ENCODE measurements around the gene CBY2. TPM values are rescaled to one million over a fixed set of nuclear protein-coding genes. Genes with fewer than 3 reads are reported as not detected.
"Not testable (repeated sequence)": the region's sequence is repeated elsewhere in the genome, so short reads cannot be mapped to it uniquely, and the experiment has no call there.

CBY2 gene
- total and polyA plus RNA-seq, 8 donors: not detected

DNA sequence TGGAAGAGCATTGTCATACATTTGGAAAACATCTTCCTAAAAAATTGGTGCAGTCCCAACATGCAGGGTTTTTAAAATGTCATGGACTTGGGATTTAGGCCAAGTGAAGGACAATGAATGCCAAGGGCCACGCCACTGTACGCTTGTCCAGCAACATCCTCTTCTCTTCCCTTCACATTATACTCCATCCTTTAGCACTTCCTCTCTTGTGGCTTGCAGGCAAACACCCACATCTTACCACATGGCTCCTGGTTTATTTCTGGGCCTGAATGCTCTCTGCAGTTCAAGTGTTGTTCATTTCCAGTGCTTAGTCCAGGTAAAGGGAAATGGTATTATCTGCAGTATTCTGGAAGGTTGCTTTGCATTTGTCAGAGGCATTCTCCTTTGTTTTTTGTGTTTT, 45.0 kb downstream of the CBY2 start:
- DNase-seq: no peak
- Histone ChIP-seq H3K4me3 (no peak overlapping the region), H3K27me3 (no peaks in the 10 kb centered on the region), H3K27ac (no peak overlapping the region), H3K4me1 (no peaks in the 10 kb centered on the region), H3K9me3 (no peaks in the 10 kb centered on the region), H3K36me3 (no peaks in the 10 kb centered on the region)
- TF ChIP-seq POLR2A (IDR thresholded peaks at IDR 0.05) (no peak), POLR2AphosphoS5 (IDR thresholded peaks at IDR 0.05) (no peak), EP300 (IDR thresholded peaks at IDR 0.05) (no peak)
- TF ChIP-seq, protein P1, sequence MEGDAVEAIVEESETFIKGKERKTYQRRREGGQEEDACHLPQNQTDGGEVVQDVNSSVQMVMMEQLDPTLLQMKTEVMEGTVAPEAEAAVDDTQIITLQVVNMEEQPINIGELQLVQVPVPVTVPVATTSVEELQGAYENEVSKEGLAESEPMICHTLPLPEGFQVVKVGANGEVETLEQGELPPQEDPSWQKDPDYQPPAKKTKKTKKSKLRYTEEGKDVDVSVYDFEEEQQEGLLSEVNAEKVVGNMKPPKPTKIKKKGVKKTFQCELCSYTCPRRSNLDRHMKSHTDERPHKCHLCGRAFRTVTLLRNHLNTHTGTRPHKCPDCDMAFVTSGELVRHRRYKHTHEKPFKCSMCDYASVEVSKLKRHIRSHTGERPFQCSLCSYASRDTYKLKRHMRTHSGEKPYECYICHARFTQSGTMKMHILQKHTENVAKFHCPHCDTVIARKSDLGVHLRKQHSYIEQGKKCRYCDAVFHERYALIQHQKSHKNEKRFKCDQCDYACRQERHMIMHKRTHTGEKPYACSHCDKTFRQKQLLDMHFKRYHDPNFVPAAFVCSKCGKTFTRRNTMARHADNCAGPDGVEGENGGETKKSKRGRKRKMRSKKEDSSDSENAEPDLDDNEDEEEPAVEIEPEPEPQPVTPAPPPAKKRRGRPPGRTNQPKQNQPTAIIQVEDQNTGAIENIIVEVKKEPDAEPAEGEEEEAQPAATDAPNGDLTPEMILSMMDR (IDR thresholded peaks at IDR 0.05): no peak
- WGBS, 5 donors: 68 to 84% (median 76%) methylated on average over 2 of the region's 2 CpGs
- intact Hi-C loops (cut with DNase I; ENCODE audit: low total_unique reads): no loop called here

DNA sequence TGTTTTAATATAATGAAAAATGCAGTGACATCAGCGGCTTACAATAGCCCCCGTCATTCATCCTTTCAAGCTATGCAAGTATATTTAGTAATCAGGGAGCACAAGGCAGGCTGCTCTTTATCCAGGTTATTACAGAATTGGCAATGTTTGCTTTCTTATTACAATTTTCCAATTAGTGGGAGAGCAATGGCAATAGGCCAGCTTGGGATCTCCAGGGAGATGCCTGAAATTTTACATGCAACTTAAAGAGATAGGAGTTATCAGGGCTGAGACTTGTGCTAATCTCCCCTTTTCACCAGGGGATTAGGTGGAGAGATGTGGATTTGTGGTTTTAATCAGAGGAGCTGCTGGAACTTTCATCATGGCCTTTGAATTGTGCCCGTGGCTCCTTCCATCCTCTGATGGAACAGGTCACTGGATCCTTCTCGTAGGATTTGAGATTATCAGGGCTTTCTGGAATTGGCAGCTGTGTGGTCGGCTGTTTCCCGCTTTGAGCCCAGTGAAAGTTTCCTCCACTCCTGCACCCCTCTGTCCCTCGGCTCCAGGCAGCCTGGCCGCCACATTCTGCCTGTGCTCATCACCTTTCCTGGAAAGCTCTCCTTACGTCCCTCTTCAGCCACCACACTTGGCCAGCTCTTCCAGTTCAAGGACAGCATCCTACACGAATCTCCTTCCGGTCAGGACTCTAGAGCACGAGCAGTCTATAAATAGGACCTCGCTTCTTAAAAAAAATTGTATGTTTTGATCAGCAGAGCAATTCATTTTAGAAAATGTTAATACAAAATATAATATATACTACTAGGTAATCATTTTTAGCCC, 47.0 kb downstream of the CBY2 start:
- TF ChIP-seq POLR2AphosphoS5 (IDR thresholded peaks at IDR 0.05) (no peak), EP300 (IDR thresholded peaks at IDR 0.05) (no peak), POLR2A (IDR thresholded peaks at IDR 0.05) (no peak)
- TF ChIP-seq, protein P1 (IDR thresholded peaks at IDR 0.05): no peak
- Histone ChIP-seq H3K4me3 (no peak overlapping the region), H3K27me3 (no peaks in the 10 kb centered on the region), H3K36me3 (no peaks in the 10 kb centered on the region), H3K4me1 (no peaks in the 10 kb centered on the region), H3K9me3 (no peaks in the 10 kb centered on the region), H3K27ac (no peak overlapping the region)
- 53 to 63% (median 58%) methylated on average over 13 of the region's 13 CpGs for WGBS, 5 donors
- intact Hi-C loops (cut with DNase I; ENCODE audit: low total_unique reads): no loop called here
- DNase-seq: peak in 1 of 2 donors; percentile 24

DNA sequence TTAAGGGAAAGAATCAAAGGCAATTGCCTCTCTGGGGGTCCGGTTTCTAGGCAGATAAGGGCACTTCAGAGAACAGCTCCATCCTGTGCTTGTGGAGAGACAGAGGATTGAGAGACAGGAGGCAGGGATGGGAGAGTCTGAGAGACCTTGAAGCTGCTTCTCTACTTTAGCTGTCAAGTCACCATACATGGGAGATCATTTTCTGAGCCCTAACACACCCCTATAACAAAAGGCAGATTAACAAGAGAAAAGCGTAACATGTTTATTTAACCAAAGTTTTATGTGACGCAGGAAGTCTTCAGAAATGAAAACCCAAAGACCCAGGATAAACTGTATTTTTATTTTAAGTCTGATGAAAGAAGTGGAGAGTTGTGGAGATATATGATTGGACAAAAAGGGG, 48.4 kb downstream of the CBY2 start:
- H3K4me1 ChIP-seq: no peaks in the 10 kb centered on the region
- H3K4me3 ChIP-seq: no peak overlapping the region
- H3K27ac ChIP-seq: no peak overlapping the region
- H3K36me3 ChIP-seq: no peaks in the 10 kb centered on the region
- intact Hi-C loops (cut with DNase I; ENCODE audit: low total_unique reads): no loop called here
- no peaks in the 10 kb centered on the region for H3K9me3 ChIP-seq
- H3K27me3 ChIP-seq: no peaks in the 10 kb centered on the region
- no peak for DNase-seq
- 70 to 83% (median 78%) methylated on average over 3 of the region's 3 CpGs for WGBS, 5 donors
- TF ChIP-seq EP300 (IDR thresholded peaks at IDR 0.05): no peak

DNA sequence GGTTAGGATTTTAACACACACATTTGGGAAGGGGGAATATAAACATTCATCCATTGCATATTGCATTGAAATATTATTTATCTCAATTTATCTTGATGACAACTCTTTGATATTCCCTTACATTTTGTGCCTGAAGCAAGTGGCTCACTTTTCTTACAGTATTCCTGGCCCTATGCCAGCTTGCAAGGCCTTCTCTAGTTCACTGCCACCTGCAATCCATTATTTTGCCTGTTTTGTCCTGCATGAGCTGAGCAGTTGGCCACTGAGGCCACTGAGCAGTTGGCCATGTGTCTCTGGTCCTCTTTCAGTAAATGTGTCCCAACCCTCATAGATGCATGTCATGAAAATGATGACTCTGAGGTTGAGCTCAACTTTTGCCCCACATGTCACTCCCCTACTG, 49.8 kb downstream of the CBY2 start:
- intact Hi-C loops (cut with DNase I; ENCODE audit: low total_unique reads): no loop called here
- H3K4me3 ChIP-seq: no peak overlapping the region
- no peaks in the 10 kb centered on the region for H3K36me3 ChIP-seq
- TF ChIP-seq EP300 (IDR thresholded peaks at IDR 0.05) (no peak), POLR2AphosphoS5 (IDR thresholded peaks at IDR 0.05) (no peak), POLR2A (IDR thresholded peaks at IDR 0.05) (no peak)
- TF ChIP-seq, protein P1 (IDR thresholded peaks at IDR 0.05): no peak
- no peaks in the 10 kb centered on the region for H3K4me1 ChIP-seq
- no peak for DNase-seq
- no peaks in the 10 kb centered on the region for H3K27me3 ChIP-seq
- no peak overlapping the region for H3K27ac ChIP-seq
- peaks cover 0 to 5% (median 3%) of the 10 kb centered on the region in 4 donors for H3K9me3 ChIP-seq

DNA sequence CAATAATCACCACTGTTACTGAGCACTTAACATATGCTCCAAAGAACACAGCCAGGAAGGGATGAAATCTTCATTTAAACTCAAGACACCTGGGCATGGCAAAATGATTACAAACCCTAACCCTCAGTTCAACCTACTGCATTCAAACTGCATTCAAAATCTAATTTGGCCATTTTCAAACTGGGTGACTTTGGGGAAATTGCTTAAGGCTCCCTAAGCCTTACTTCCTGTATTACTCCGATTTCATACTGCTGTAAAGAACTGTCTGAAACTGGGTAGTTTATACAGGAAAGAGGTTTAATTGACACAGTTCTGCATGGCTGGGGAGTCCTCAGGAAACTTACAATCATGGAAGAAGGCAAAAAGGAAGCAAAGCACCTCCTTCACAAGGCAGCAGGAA, 50.4 kb downstream of the CBY2 start:
- Histone ChIP-seq H3K27me3 (no peaks in the 10 kb centered on the region), H3K4me3 (no peak overlapping the region), H3K9me3 (peaks cover 1 to 11% (median 9%) of the 10 kb centered on the region in 4 donors), H3K27ac (no peak overlapping the region), H3K36me3 (no peaks in the 10 kb centered on the region), H3K4me1 (no peaks in the 10 kb centered on the region)
- TF ChIP-seq POLR2AphosphoS5 (IDR thresholded peaks at IDR 0.05) (no peak), EP300 (IDR thresholded peaks at IDR 0.05) (no peak), POLR2A (IDR thresholded peaks at IDR 0.05) (no peak)
- TF ChIP-seq, protein P1 (IDR thresholded peaks at IDR 0.05): no peak
- intact Hi-C loops (cut with DNase I; ENCODE audit: low total_unique reads): no loop called here
- 44 to 88% (median 77%) methylated on average over 1 of the region's 1 CpG for WGBS, 5 donors
- DNase-seq: no peak

DNA sequence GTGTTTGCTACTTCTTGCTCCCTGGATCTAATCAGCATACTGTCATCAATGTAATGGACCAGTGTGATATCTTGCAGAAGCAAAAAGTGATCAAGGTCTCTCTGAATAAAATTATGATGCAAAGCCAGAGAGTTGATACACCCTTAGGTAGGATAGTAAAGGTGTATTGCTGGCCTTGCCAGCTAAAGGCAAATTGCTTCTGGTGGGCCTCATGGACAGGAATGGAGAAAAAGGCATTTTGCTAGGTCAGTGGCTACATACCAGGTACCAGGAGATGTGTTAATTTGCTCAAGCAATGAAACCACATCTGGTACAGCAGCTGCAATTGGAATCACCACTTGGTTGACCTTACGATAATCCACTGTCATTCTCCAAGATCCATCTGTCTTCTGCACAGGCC, 54.4 kb downstream of the CBY2 start:
- H3K27ac ChIP-seq; H3K27me3 ChIP-seq; H3K4me3 ChIP-seq; intact Hi-C loops (cut with DNase I; ENCODE audit: low total_unique reads); H3K36me3 ChIP-seq; H3K4me1 ChIP-seq; DNase-seq: not testable (repeated sequence)
- peaks cover 3 to 20% (median 20%) of the 10 kb centered on the region in 4 donors for H3K9me3 ChIP-seq
- WGBS, 5 donors: 89 to 100% (median 92%) methylated on average over 1 of the region's 1 CpG

DNA sequence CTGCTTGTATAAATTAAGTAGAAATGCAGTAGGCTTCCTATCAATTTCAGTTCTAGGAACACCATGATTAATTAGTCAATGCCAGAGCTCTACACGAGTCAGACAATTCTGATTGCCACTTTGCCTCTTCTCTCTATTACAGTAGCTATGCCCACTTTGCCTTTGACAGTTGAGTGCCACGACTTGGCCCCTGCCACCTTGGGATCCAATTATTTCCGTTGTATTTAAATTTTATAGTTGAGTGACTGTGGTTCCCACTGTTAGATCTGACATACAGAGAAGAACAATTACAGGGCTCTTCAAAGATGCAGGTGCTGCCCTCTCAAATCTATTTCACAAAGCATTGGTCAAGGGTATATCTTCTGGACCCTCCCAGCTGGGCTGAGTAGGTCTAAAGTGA, 55.5 kb downstream of the CBY2 start:
- H3K27me3 ChIP-seq; intact Hi-C loops (cut with DNase I; ENCODE audit: low total_unique reads); DNase-seq; H3K27ac ChIP-seq; H3K4me3 ChIP-seq; H3K36me3 ChIP-seq; H3K4me1 ChIP-seq: not testable (repeated sequence)
- WGBS, 5 donors: 61 to 73% (median 68%) methylated on average over 3 of the region's 3 CpGs
- peaks cover 3 to 20% (median 20%) of the 10 kb centered on the region in 4 donors for H3K9me3 ChIP-seq

Measured in stomach (tissue), 9 donors.